Neural cell (in vitro differentiated cells): Measurements from ENCODE around the gene ADARB1. TPM values are rescaled to one million over a fixed set of nuclear protein-coding genes. Genes with fewer than 3 reads are reported as not detected.

Experiments
- H2AFZ ChIP-seq: fragments of 200-600, 300-800 bp; sonication (generic), shearing (Covaris generic); 2 replicates; pipeline ENCODE4 v1.6.0; 2014; ENCODE audit warnings: low read depth, mild to moderate bottlenecking, antibody characterized with exemption, low read length, moderate library complexity
- H3F3A ChIP-seq: fragments of 200-600 bp; shearing (Covaris generic); 2 replicates; pipeline ENCODE4 v1.6.1; 2016; ENCODE audit warnings: mild to moderate bottlenecking, moderate library complexity, mixed read lengths, antibody characterized with exemption, low read length; ENCODE audit not compliant: insufficient read depth, poor library complexity, severe bottlenecking
- H3K27ac ChIP-seq: fragments of 200-600, 300-800 bp; sonication (generic), shearing (Covaris generic); 2 replicates; pipeline ENCODE4 v1.5.1; 2014; ENCODE audit warnings: mild to moderate bottlenecking, low read length, moderate library complexity
- H3K27me3 ChIP-seq: fragments of 300-800, 200-600 bp; sonication (generic), shearing (Covaris generic); 2 replicates; pipeline ENCODE4 v1.6.0; 2014; ENCODE audit warnings: mild to moderate bottlenecking, low read depth, low read length, moderate library complexity; ENCODE audit not compliant: insufficient read depth
- H3K36me3 ChIP-seq: fragments of 300-800, 200-600 bp; sonication (generic), shearing (Covaris generic); 2 replicates; pipeline ENCODE4 v1.5.1; 2014; ENCODE audit warnings: mild to moderate bottlenecking, antibody characterized with exemption, low read length, moderate library complexity; ENCODE audit not compliant: insufficient read depth
- H3K4me2 ChIP-seq: fragments of 300-800, 200-600 bp; sonication (generic), shearing (Covaris generic); 2 replicates; pipeline ENCODE4 v1.6.0; 2014; ENCODE audit warnings: mild to moderate bottlenecking, low read length
- H3K4me3 ChIP-seq: fragments of 300-800, 200-600 bp; sonication (generic), shearing (Covaris generic); 2 replicates; pipeline ENCODE4 v1.5.1; 2014; ENCODE audit warnings: mild to moderate bottlenecking, low read length, moderate library complexity
- H3K79me2 ChIP-seq: fragments of 200-600 bp; shearing (Covaris generic); replicated peaks from 2 replicates; pipeline ENCODE4 v1.6.0; 2014; ENCODE audit warnings: mild to moderate bottlenecking, low read length, moderate library complexity; ENCODE audit not compliant: insufficient read depth
- H3K9ac ChIP-seq: fragments of 300-800, 200-600 bp; sonication (generic), shearing (Covaris generic); 2 replicates; pipeline ENCODE4 v1.6.1; 2016; ENCODE audit warnings: mild to moderate bottlenecking, low read length, mixed read lengths
- H3K9me2 ChIP-seq: fragments of 200-600 bp; shearing (Covaris generic); 2 replicates; pipeline ENCODE4 v1.6.1; 2016; ENCODE audit warnings: mild to moderate bottlenecking, low read length, mixed read lengths; ENCODE audit not compliant: insufficient read depth
- H3K9me3 ChIP-seq: fragments of 200-600, 300-800 bp; sonication (generic), shearing (Covaris generic); 2 replicates; pipeline ENCODE4 v1.6.1; 2016; ENCODE audit warnings: mild to moderate bottlenecking, mixed run types, low read length, moderate library complexity, mixed read lengths
- H4K20me1 ChIP-seq: fragments of 200-600 bp; shearing (Covaris generic); 2 replicates; pipeline ENCODE4 v1.6.1; 2016; ENCODE audit warnings: mild to moderate bottlenecking, mixed run types; ENCODE audit not compliant: insufficient read depth
- CTCF ChIP-seq: fragments of 450-650 bp; IDR thresholded peaks from 2 replicates; pipeline ENCODE4 v1.5.1; 2014; ENCODE audit warnings: antibody characterized with exemption, mild to moderate bottlenecking, moderate library complexity; ENCODE audit not compliant: poor library complexity, severe bottlenecking
- EP300 ChIP-seq: fragments of 450-650 bp; conservative IDR thresholded peaks from 2 replicates; pipeline ENCODE4 v1.6.1; 2014; ENCODE audit warnings: antibody characterized with exemption, mild to moderate bottlenecking, moderate library complexity; ENCODE audit not compliant: poor library complexity, severe bottlenecking
- EZH2 ChIP-seq: fragments of 200-600, 300-800 bp; shearing (Covaris generic), sonication (generic); IDR thresholded peaks from 2 replicates; pipeline ENCODE4 v1.6.1; 2014; ENCODE audit warnings: antibody characterized with exemption, low read length, borderline replicate concordance, mild to moderate bottlenecking; ENCODE audit not compliant: insufficient read depth, poor library complexity, severe bottlenecking
- MXI1 ChIP-seq: fragments of 450-650 bp; conservative IDR thresholded peaks from 2 replicates; pipeline ENCODE4 v1.6.1; 2014; ENCODE audit warnings: antibody characterized with exemption, mild to moderate bottlenecking; ENCODE audit not compliant: poor library complexity, severe bottlenecking
- POLR2AphosphoS5 ChIP-seq: IDR thresholded peaks from 2 replicates; pipeline ENCODE4 v1.6.1; 2012
- RAD21 ChIP-seq: fragments of 450-650 bp; conservative IDR thresholded peaks from 2 replicates; pipeline ENCODE4 v1.6.1; 2014; ENCODE audit warnings: antibody characterized with exemption, mild to moderate bottlenecking, moderate library complexity
- REST ChIP-seq: IDR thresholded peaks from 2 replicates; pipeline ENCODE4 v1.6.1; 2012; ENCODE audit warnings: borderline replicate concordance
- SMC3 ChIP-seq: fragments of 450-650 bp; conservative IDR thresholded peaks from 2 replicates; pipeline ENCODE4 v1.6.1; 2014; ENCODE audit warnings: antibody characterized with exemption, mild to moderate bottlenecking, moderate library complexity; ENCODE audit not compliant: poor library complexity
- TAF1 ChIP-seq: IDR thresholded peaks from 2 replicates; pipeline ENCODE4 v1.6.1; 2012; ENCODE audit warnings: low read depth
- polyA plus RNA-seq: library from polyadenylated mRNA; depleted of rRNA; stranded (reverse); fragments of >200 nt; gene quantifications from 2 replicates; pipeline ENCODE4 v1.2.3, GENCODE V29; 2014

Gene ADARB1
- polyA plus RNA-seq, 1 donor from 2014 or later, result 8.9 TPM

GRCh38 chr21:45135868-45136267, 61.5 kb downstream of the ADARB1 start:
- H3K36me3 ChIP-seq, result no peaks in the 10 kb centered on the region
- no peak overlapping the region for H2AFZ ChIP-seq
- no peaks in the 10 kb centered on the region for H3K27me3 ChIP-seq
- TF ChIP-seq EZH2 (no peak), REST (no peak), TAF1 (no peak), MXI1 (no peak), SMC3 (no peak), POLR2AphosphoS5 (no peak), CTCF (no peak), RAD21 (no peak), EP300 (no peak)
- no peaks in the 10 kb centered on the region for H3K9me3 ChIP-seq
- no peaks in the 10 kb centered on the region for H4K20me1 ChIP-seq
- no peaks in the 10 kb centered on the region for H3K79me2 ChIP-seq
- H3K4me2 ChIP-seq, result no peak overlapping the region
- H3F3A ChIP-seq, result no peaks in the 10 kb centered on the region
- H3K27ac ChIP-seq, result no peak overlapping the region
- H3K9ac ChIP-seq, result no peak overlapping the region
- H3K9me2 ChIP-seq, result no peaks in the 10 kb centered on the region
- H3K4me3 ChIP-seq, result no peak overlapping the region

GRCh38 chr21:45136500-45136899, 62.1 kb downstream of the ADARB1 start:
- no peaks in the 10 kb centered on the region for H3K27me3 ChIP-seq
- no peaks in the 10 kb centered on the region for H3K79me2 ChIP-seq
- H3K4me2 ChIP-seq, result no peak overlapping the region
- H3K4me3 ChIP-seq, result no peak overlapping the region
- no peaks in the 10 kb centered on the region for H3K9me2 ChIP-seq
- no peaks in the 10 kb centered on the region for H3K9me3 ChIP-seq
- no peaks in the 10 kb centered on the region for H3K36me3 ChIP-seq
- no peaks in the 10 kb centered on the region for H4K20me1 ChIP-seq
- H3F3A ChIP-seq, result no peaks in the 10 kb centered on the region
- no peak overlapping the region for H3K9ac ChIP-seq
- H2AFZ ChIP-seq, result no peak overlapping the region
- H3K27ac ChIP-seq, result no peak overlapping the region
- TF ChIP-seq EZH2 (no peak), TAF1 (no peak), RAD21 (no peak), MXI1 (no peak), POLR2AphosphoS5 (no peak), SMC3 (no peak), EP300 (no peak), CTCF (no peak), REST (no peak)
